ENCODE data around the gene PDE7B.

The PDE7B gene

GRCh38 chr6:135839121-135839520 is 12.4 kb upstream of the PDE7B start:
- Histone ChIP-seq H3K4me3 (ENCODE audit: low read depth in 1 of 2, low read length in 2 of 2) (no peak overlapping the region), H3K36me3 (ENCODE audit: control insufficient read depth in 1 of 2, insufficient read depth in 2 of 2, low read length in 2 of 2) (no peaks in the 10 kb centered on the region), H3K9me3 (ENCODE audit: control insufficient read depth in 1 of 2, low read length in 2 of 2) (no peaks in the 10 kb centered on the region), H3K27me3 (ENCODE audit: control insufficient read depth in 1 of 2, insufficient read depth in 2 of 2, low read length in 2 of 2) (no peaks in the 10 kb centered on the region), H3K27ac (ENCODE audit: low read depth, low read length) (no peak overlapping the region), H3K9ac (ENCODE audit: low read depth in 1 of 2, low read length in 2 of 2) (no peak overlapping the region), H3K4me1 (ENCODE audit: control insufficient read depth in 1 of 2, insufficient read depth in 2 of 2, low read length in 2 of 2) (no peaks in the 10 kb centered on the region)

- H3K36me3 ChIP-seq (ENCODE audit: control insufficient read depth in 1 of 2, insufficient read depth in 2 of 2, low read length in 2 of 2), result no peaks in the 10 kb centered on the region
Observed at GRCh38 chr6:135842618-135843392, 8.7 kb upstream of the PDE7B start.

GRCh38 chr6:135850882-135851281 is 619 bp upstream of the PDE7B start:
- Histone ChIP-seq H3K9ac (ENCODE audit: low read depth in 1 of 2, low read length in 2 of 2) (peak overlapping the region in 1 of 2 donors; percentile 35), H3K4me1 (ENCODE audit: control insufficient read depth in 1 of 2, insufficient read depth in 2 of 2, low read length in 2 of 2) (peaks cover 11 to 20% of the 10 kb centered on the region in 2 donors), H3K4me3 (ENCODE audit: low read depth in 1 of 2, low read length in 2 of 2) (no peak overlapping the region), H3K36me3 (ENCODE audit: control insufficient read depth in 1 of 2, insufficient read depth in 2 of 2, low read length in 2 of 2) (no peaks in the 10 kb centered on the region), H3K27me3 (ENCODE audit: control insufficient read depth in 1 of 2, insufficient read depth in 2 of 2, low read length in 2 of 2) (no peaks in the 10 kb centered on the region), H3K27ac (ENCODE audit: low read depth, low read length) (peak overlapping the region; percentile 37), H3K9me3 (ENCODE audit: control insufficient read depth in 1 of 2, low read length in 2 of 2) (no peaks in the 10 kb centered on the region)

More at GRCh38 chr6:135842618-135843392, 8.7 kb upstream of the PDE7B start:
- no peak overlapping the region for H3K4me3 ChIP-seq (ENCODE audit: low read depth in 1 of 2, low read length in 2 of 2)
- H3K27ac ChIP-seq (ENCODE audit: low read depth, low read length), result no peak overlapping the region
- no peaks in the 10 kb centered on the region for H3K9me3 ChIP-seq (ENCODE audit: control insufficient read depth in 1 of 2, low read length in 2 of 2)
- H3K27me3 ChIP-seq (ENCODE audit: control insufficient read depth in 1 of 2, insufficient read depth in 2 of 2, low read length in 2 of 2), result no peaks in the 10 kb centered on the region
- H3K4me1 ChIP-seq (ENCODE audit: control insufficient read depth in 1 of 2, insufficient read depth in 2 of 2, low read length in 2 of 2), result no peaks in the 10 kb centered on the region
- no peak overlapping the region for H3K9ac ChIP-seq (ENCODE audit: low read depth in 1 of 2, low read length in 2 of 2)

GRCh38 chr6:135852746-135853145 is 1.2 kb downstream of the PDE7B start:
- Histone ChIP-seq H3K4me3 (ENCODE audit: low read depth in 1 of 2, low read length in 2 of 2) (peak overlapping the region; percentile 63 to 67), H3K9me3 (ENCODE audit: control insufficient read depth in 1 of 2, low read length in 2 of 2) (no peaks in the 10 kb centered on the region), H3K27ac (ENCODE audit: low read depth, low read length) (no peak overlapping the region), H3K4me1 (ENCODE audit: control insufficient read depth in 1 of 2, insufficient read depth in 2 of 2, low read length in 2 of 2) (peaks cover 11 to 20% of the 10 kb centered on the region in 2 donors), H3K36me3 (ENCODE audit: control insufficient read depth in 1 of 2, insufficient read depth in 2 of 2, low read length in 2 of 2) (no peaks in the 10 kb centered on the region), H3K9ac (ENCODE audit: low read depth in 1 of 2, low read length in 2 of 2) (peak overlapping the region; percentile 33 to 34), H3K27me3 (ENCODE audit: control insufficient read depth in 1 of 2, insufficient read depth in 2 of 2, low read length in 2 of 2) (no peaks in the 10 kb centered on the region)

- Histone ChIP-seq H3K4me3 (ENCODE audit: low read depth in 1 of 2, low read length in 2 of 2) (peak overlapping the region; percentile 63 to 67), H3K27ac (ENCODE audit: low read depth, low read length) (no peak overlapping the region)
Observed at GRCh38 chr6:135853227-135853626, 1.7 kb downstream of the PDE7B start.

GRCh38 chr6:135853986-135854385 is 2.5 kb downstream of the PDE7B start:
- no peaks in the 10 kb centered on the region for H3K9me3 ChIP-seq (ENCODE audit: control insufficient read depth in 1 of 2, low read length in 2 of 2)
- no peak overlapping the region for H3K9ac ChIP-seq (ENCODE audit: low read depth in 1 of 2, low read length in 2 of 2)
- no peaks in the 10 kb centered on the region for H3K36me3 ChIP-seq (ENCODE audit: control insufficient read depth in 1 of 2, insufficient read depth in 2 of 2, low read length in 2 of 2)
- peaks cover 11 to 20% of the 10 kb centered on the region in 2 donors for H3K4me1 ChIP-seq (ENCODE audit: control insufficient read depth in 1 of 2, insufficient read depth in 2 of 2, low read length in 2 of 2)
- no peaks in the 10 kb centered on the region for H3K27me3 ChIP-seq (ENCODE audit: control insufficient read depth in 1 of 2, insufficient read depth in 2 of 2, low read length in 2 of 2)
- H3K4me3 ChIP-seq (ENCODE audit: low read depth in 1 of 2, low read length in 2 of 2), result peak overlapping the region in 1 of 2 donors; percentile 11
- no peak overlapping the region for H3K27ac ChIP-seq (ENCODE audit: low read depth, low read length)

More at GRCh38 chr6:135853227-135853626, 1.7 kb downstream of the PDE7B start:
- Histone ChIP-seq H3K9ac (ENCODE audit: low read depth in 1 of 2, low read length in 2 of 2) (peak overlapping the region in 1 of 2 donors; percentile 28), H3K4me1 (ENCODE audit: control insufficient read depth in 1 of 2, insufficient read depth in 2 of 2, low read length in 2 of 2) (peaks cover 11 to 20% of the 10 kb centered on the region in 2 donors), H3K27me3 (ENCODE audit: control insufficient read depth in 1 of 2, insufficient read depth in 2 of 2, low read length in 2 of 2) (no peaks in the 10 kb centered on the region), H3K36me3 (ENCODE audit: control insufficient read depth in 1 of 2, insufficient read depth in 2 of 2, low read length in 2 of 2) (no peaks in the 10 kb centered on the region), H3K9me3 (ENCODE audit: control insufficient read depth in 1 of 2, low read length in 2 of 2) (no peaks in the 10 kb centered on the region)

- Histone ChIP-seq H3K9me3 (ENCODE audit: control insufficient read depth in 1 of 2, low read length in 2 of 2) (no peaks in the 10 kb centered on the region), H3K27ac (ENCODE audit: low read depth, low read length) (no peak overlapping the region), H3K9ac (ENCODE audit: low read depth in 1 of 2, low read length in 2 of 2) (no peak overlapping the region), H3K27me3 (ENCODE audit: control insufficient read depth in 1 of 2, insufficient read depth in 2 of 2, low read length in 2 of 2) (no peaks in the 10 kb centered on the region), H3K4me1 (ENCODE audit: control insufficient read depth in 1 of 2, insufficient read depth in 2 of 2, low read length in 2 of 2) (peaks cover 11 to 20% of the 10 kb centered on the region in 2 donors), H3K4me3 (ENCODE audit: low read depth in 1 of 2, low read length in 2 of 2) (peak overlapping the region in 1 of 2 donors; percentile 23), H3K36me3 (ENCODE audit: control insufficient read depth in 1 of 2, insufficient read depth in 2 of 2, low read length in 2 of 2) (no peaks in the 10 kb centered on the region)
Observed at GRCh38 chr6:135854799-135855198, 3.3 kb downstream of the PDE7B start.

- Histone ChIP-seq H3K4me1 (ENCODE audit: control insufficient read depth in 1 of 2, insufficient read depth in 2 of 2, low read length in 2 of 2) (peaks cover 0 to 6% of the 10 kb centered on the region in 2 donors), H3K27ac (ENCODE audit: low read depth, low read length) (no peak overlapping the region), H3K27me3 (ENCODE audit: control insufficient read depth in 1 of 2, insufficient read depth in 2 of 2, low read length in 2 of 2) (no peaks in the 10 kb centered on the region), H3K9ac (ENCODE audit: low read depth in 1 of 2, low read length in 2 of 2) (no peak overlapping the region), H3K4me3 (ENCODE audit: low read depth in 1 of 2, low read length in 2 of 2) (no peak overlapping the region), H3K9me3 (ENCODE audit: control insufficient read depth in 1 of 2, low read length in 2 of 2) (no peaks in the 10 kb centered on the region), H3K36me3 (ENCODE audit: control insufficient read depth in 1 of 2, insufficient read depth in 2 of 2, low read length in 2 of 2) (no peaks in the 10 kb centered on the region)
Observed at GRCh38 chr6:135858931-135859330, 7.4 kb downstream of the PDE7B start.

- no peaks in the 10 kb centered on the region for H3K36me3 ChIP-seq (ENCODE audit: control insufficient read depth in 1 of 2, insufficient read depth in 2 of 2, low read length in 2 of 2)
- no peaks in the 10 kb centered on the region for H3K27me3 ChIP-seq (ENCODE audit: control insufficient read depth in 1 of 2, insufficient read depth in 2 of 2, low read length in 2 of 2)
- H3K4me3 ChIP-seq (ENCODE audit: low read depth in 1 of 2, low read length in 2 of 2), result no peak overlapping the region
- no peaks in the 10 kb centered on the region for H3K4me1 ChIP-seq (ENCODE audit: control insufficient read depth in 1 of 2, insufficient read depth in 2 of 2, low read length in 2 of 2)
- H3K9ac ChIP-seq (ENCODE audit: low read depth in 1 of 2, low read length in 2 of 2), result no peak overlapping the region
- no peaks in the 10 kb centered on the region for H3K9me3 ChIP-seq (ENCODE audit: control insufficient read depth in 1 of 2, low read length in 2 of 2)
- no peak overlapping the region for H3K27ac ChIP-seq (ENCODE audit: low read depth, low read length)
Observed at GRCh38 chr6:135860361-135860760, 8.9 kb downstream of the PDE7B start.

- Histone ChIP-seq H3K36me3 (ENCODE audit: control insufficient read depth in 1 of 2, insufficient read depth in 2 of 2, low read length in 2 of 2) (no peaks in the 10 kb centered on the region), H3K27me3 (ENCODE audit: control insufficient read depth in 1 of 2, insufficient read depth in 2 of 2, low read length in 2 of 2) (no peaks in the 10 kb centered on the region), H3K4me1 (ENCODE audit: control insufficient read depth in 1 of 2, insufficient read depth in 2 of 2, low read length in 2 of 2) (no peaks in the 10 kb centered on the region), H3K9me3 (ENCODE audit: control insufficient read depth in 1 of 2, low read length in 2 of 2) (no peaks in the 10 kb centered on the region), H3K9ac (ENCODE audit: low read depth in 1 of 2, low read length in 2 of 2) (no peak overlapping the region), H3K4me3 (ENCODE audit: low read depth in 1 of 2, low read length in 2 of 2) (no peak overlapping the region), H3K27ac (ENCODE audit: low read depth, low read length) (no peak overlapping the region)
Observed at GRCh38 chr6:135861189-135861588, 9.7 kb downstream of the PDE7B start.

All from duodenal mucosa (tissue), 2 donors.